ENCODE measurements around the gene GOLGA6D. TPM values are rescaled to one million over a fixed set of nuclear protein-coding genes. Genes with fewer than 3 reads are reported as not detected.
"Not testable (repeated sequence)": the region's sequence is repeated elsewhere in the genome, so short reads cannot be mapped to it uniquely, and the experiment has no call there.

GOLGA6D gene
- total RNA-seq, 3 donors from 2014 or later (not counting 1 experiment from before 2014, with no cell fraction given) = not detected

DNA sequence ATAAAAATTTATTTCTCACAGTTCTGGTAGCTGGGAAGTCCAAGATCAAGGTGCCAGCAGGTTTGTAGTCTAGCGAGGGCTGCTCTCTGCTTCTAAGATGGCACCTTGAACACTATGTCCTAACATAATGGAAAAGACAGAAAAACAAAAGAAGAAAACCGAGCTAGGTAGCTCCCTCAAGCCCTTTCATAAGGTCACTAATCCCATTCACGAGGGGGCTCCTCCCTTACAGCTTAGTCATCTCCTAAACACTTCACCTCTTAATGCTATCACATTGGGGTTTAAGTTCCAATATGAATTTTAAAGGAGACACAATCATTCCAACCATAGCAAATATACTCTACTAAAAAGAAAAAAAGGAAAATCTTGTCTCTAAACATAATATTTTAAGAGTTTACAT lies 23.6 kb downstream of the GOLGA6D start:
- H3K9me3 Mint-ChIP-seq = no peaks in the 10 kb centered on the region
- no peak for DNase-seq
- peaks cover under 1 to 7% of the 10 kb centered on the region in 2 donors for H3K4me1 Mint-ChIP-seq
- Histone ChIP-seq H3K36me3 (ENCODE audit: control insufficient read depth, insufficient read depth, low read length) (no peaks in the 10 kb centered on the region), H3K27ac (ENCODE audit: low read length) (no peak overlapping the region), H3K27me3 (ENCODE audit: control insufficient read depth, insufficient read depth, low read length) (no peaks in the 10 kb centered on the region), H3K9me3 (ENCODE audit: control insufficient read depth, insufficient read depth, low read length) (no peaks in the 10 kb centered on the region), H3K4me3 (ENCODE audit: low read length) (no peak overlapping the region), H3K4me1 (ENCODE audit: control insufficient read depth, insufficient read depth, low read length) (no peaks in the 10 kb centered on the region)
- no peak overlapping the region for H3K27ac Mint-ChIP-seq
- intact Hi-C loops (cut with micrococcal nuclease) = no loop called here
- no peak for ATAC-seq
- no peaks in the 10 kb centered on the region for H3K36me3 Mint-ChIP-seq
- WGBS (ENCODE audit: insufficient coverage) = 73% methylated on average over 3 of the region's 3 CpGs
- H3K4me3 Mint-ChIP-seq = no peak overlapping the region
- H3K27me3 Mint-ChIP-seq (ENCODE audit: low read depth in 2 of 2) = peaks cover 44 to 47% of the 10 kb centered on the region in 2 donors
- no peak for TF ChIP-seq CTCF (IDR thresholded peaks at IDR 0.05)

GRCh38 chr15:75307778-75308390 lies 25.2 kb downstream of the GOLGA6D start:
- ATAC-seq = no peak
- intact Hi-C loops (cut with micrococcal nuclease) = no loop called here
- Histone ChIP-seq H3K4me1 (ENCODE audit: control insufficient read depth, insufficient read depth, low read length) (peaks cover 5% of the 10 kb centered on the region), H3K4me3 (ENCODE audit: low read length) (no peak overlapping the region), H3K27ac (ENCODE audit: low read length) (no peak overlapping the region), H3K9me3 (ENCODE audit: control insufficient read depth, insufficient read depth, low read length) (peaks cover 3% of the 10 kb centered on the region), H3K27me3 (ENCODE audit: control insufficient read depth, insufficient read depth, low read length) (no peaks in the 10 kb centered on the region), H3K36me3 (ENCODE audit: control insufficient read depth, insufficient read depth, low read length) (no peaks in the 10 kb centered on the region)
- Mint-ChIP-seq H3K9me3 (no peaks in the 10 kb centered on the region), H3K4me3 (no peak overlapping the region), H3K4me1 (peaks cover 16 to 21% of the 10 kb centered on the region in 2 donors), H3K36me3 (no peaks in the 10 kb centered on the region), H3K27me3 (ENCODE audit: low read depth in 2 of 2) (peaks cover 46 to 47% of the 10 kb centered on the region in 2 donors), H3K27ac (no peak overlapping the region)
- no peak for TF ChIP-seq CTCF (IDR thresholded peaks at IDR 0.05)
- 40% methylated on average over 15 of the region's 15 CpGs for WGBS (ENCODE audit: insufficient coverage)
- peak in 1 of 2 donors; percentile 19 for DNase-seq

DNA sequence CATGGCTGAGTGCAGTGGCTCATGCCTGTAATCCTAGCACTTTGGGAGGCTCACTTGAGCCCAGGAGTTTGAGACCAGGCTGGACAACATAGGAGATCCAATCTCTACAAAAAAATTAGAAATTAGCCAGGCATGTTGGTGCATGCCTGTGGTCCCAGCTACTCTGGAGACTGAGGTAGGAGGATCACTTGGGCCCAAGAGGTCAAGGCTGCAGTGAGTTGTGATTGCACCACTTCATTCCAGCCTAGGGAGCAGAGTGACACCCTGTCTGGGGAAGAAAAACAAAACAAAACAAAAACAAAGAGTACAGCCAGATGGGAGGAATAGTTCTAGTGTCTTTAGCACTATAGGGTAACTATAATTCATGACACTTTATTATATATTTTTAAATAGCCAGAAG lies 27.1 kb downstream of the GOLGA6D start:
- DNase-seq = no peak
- peaks cover 33 to 38% of the 10 kb centered on the region in 2 donors for H3K27me3 Mint-ChIP-seq (ENCODE audit: low read depth in 2 of 2)
- H3K9me3 ChIP-seq (ENCODE audit: control insufficient read depth, insufficient read depth, low read length) = peaks cover 3% of the 10 kb centered on the region
- intact Hi-C loops (cut with micrococcal nuclease) = no loop called here
- H3K9me3 Mint-ChIP-seq = no peaks in the 10 kb centered on the region
- ATAC-seq = no peak
- H3K4me3 ChIP-seq (ENCODE audit: low read length) = no peak overlapping the region
- H3K36me3 ChIP-seq (ENCODE audit: control insufficient read depth, insufficient read depth, low read length) = no peaks in the 10 kb centered on the region
- no peaks in the 10 kb centered on the region for H3K27me3 ChIP-seq (ENCODE audit: control insufficient read depth, insufficient read depth, low read length)
- no peak overlapping the region for H3K27ac Mint-ChIP-seq
- H3K27ac ChIP-seq (ENCODE audit: low read length) = no peak overlapping the region
- H3K4me3 Mint-ChIP-seq = no peak overlapping the region
- H3K4me1 ChIP-seq (ENCODE audit: control insufficient read depth, insufficient read depth, low read length) = peaks cover 11% of the 10 kb centered on the region
- H3K4me1 Mint-ChIP-seq = peaks cover 24 to 31% of the 10 kb centered on the region in 2 donors
- no peak for TF ChIP-seq CTCF (IDR thresholded peaks at IDR 0.05)
- H3K36me3 Mint-ChIP-seq = no peaks in the 10 kb centered on the region

DNA sequence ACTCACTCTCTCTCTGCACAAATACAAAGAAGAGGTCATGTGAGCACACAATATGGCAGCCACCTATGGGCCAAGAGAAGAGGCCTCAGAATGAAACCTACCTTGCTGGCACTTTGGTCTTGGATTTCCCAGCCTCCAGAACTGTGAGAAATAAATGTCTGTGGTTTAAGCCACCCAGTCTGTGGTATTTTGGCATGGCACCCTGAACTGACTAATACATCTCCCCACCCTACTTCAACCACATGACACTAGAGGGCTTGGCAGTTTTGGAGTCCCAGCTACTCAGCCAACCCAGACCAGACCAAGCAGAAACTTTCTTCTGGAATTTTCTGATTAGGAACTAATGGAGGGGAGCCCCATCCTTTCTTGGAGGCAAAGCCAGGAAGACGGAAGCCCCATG lies 29.9 kb downstream of the GOLGA6D start:
- DNase-seq; H3K9me3 ChIP-seq (ENCODE audit: control insufficient read depth, insufficient read depth, low read length); intact Hi-C loops (cut with micrococcal nuclease); H3K9me3 Mint-ChIP-seq; H3K36me3 ChIP-seq (ENCODE audit: control insufficient read depth, insufficient read depth, low read length); H3K27me3 ChIP-seq (ENCODE audit: control insufficient read depth, insufficient read depth, low read length); H3K36me3 Mint-ChIP-seq; H3K4me3 ChIP-seq (ENCODE audit: low read length); H3K27ac ChIP-seq (ENCODE audit: low read length): not testable (repeated sequence)
- peak overlapping the region; percentile 41 to 47 for H3K27ac Mint-ChIP-seq
- peaks cover 11% of the 10 kb centered on the region for H3K4me1 ChIP-seq (ENCODE audit: control insufficient read depth, insufficient read depth, low read length)
- H3K27me3 Mint-ChIP-seq (ENCODE audit: low read depth in 2 of 2) = peaks cover 10 to 13% of the 10 kb centered on the region in 2 donors
- WGBS (ENCODE audit: insufficient coverage) = 90% methylated on average over 1 of the region's 1 CpG
- peaks cover 24 to 31% of the 10 kb centered on the region in 2 donors for H3K4me1 Mint-ChIP-seq
- ATAC-seq = peak in 1 of 3 donors; percentile 54
- H3K4me3 Mint-ChIP-seq = peak overlapping the region; percentile 68

All from natural killer cell (primary cell).